Activated CD4-positive, CD25-positive, alpha-beta regulatory T cell treated with anti-CD3 and anti-CD28 coated beads, Interleukin-2, amount 50 U/mL, for 24 hours (primary cell): ENCODE measurements around the gene POLA2.

Source experiments
- ATAC-seq, 2 donors: fragments of 150-1000 bp; cut with Tn5 transposase; one replicate each; pipeline ENCODE4 v1.10.0; 2021; ENCODE audit warnings: mild to moderate bottlenecking in 1 of 2, moderate library complexity in 1 of 2

Gene POLA2

GRCh38 chr11:65288706-65289536 lies 27.2 kb downstream of the POLA2 start:
- ATAC-seq = no peak

- peak in 1 of 2 donors; percentile 24 for ATAC-seq
Measured at GRCh38 chr11:65290448-65291165, 28.8 kb downstream of the POLA2 start.

- no peak for ATAC-seq
Measured at GRCh38 chr11:65291613-65292012, 29.9 kb downstream of the POLA2 start.

GRCh38 chr11:65292890-65293289 lies 31.1 kb downstream of the POLA2 start:
- no peak for ATAC-seq

GRCh38 chr11:65293909-65294381 lies 32.2 kb downstream of the POLA2 start:
- ATAC-seq = no peak

GRCh38 chr11:65295001-65295400 lies 33.2 kb downstream of the POLA2 start:
- ATAC-seq = no peak

- ATAC-seq = no peak
Measured at GRCh38 chr11:65295571-65296341, 34.0 kb downstream of the POLA2 start.

- no peak for ATAC-seq
Measured at GRCh38 chr11:65297026-65297672, 35.4 kb downstream of the POLA2 start.

- ATAC-seq = no peak
Measured at GRCh38 chr11:65298131-65298535, 36.4 kb downstream of the POLA2 start.

GRCh38 chr11:65298655-65299179 lies 37.0 kb downstream of the POLA2 start:
- ATAC-seq = no peak

GRCh38 chr11:65300621-65301275 lies 39.0 kb downstream of the POLA2 start:
- no peak for ATAC-seq

- no peak for ATAC-seq
Measured at GRCh38 chr11:65301491-65302329, 39.9 kb downstream of the POLA2 start.

GRCh38 chr11:65303555-65303954 lies 41.8 kb downstream of the POLA2 start:
- ATAC-seq = no peak

- no peak for ATAC-seq
Measured at GRCh38 chr11:65304110-65304509, 42.3 kb downstream of the POLA2 start.

- no peak for ATAC-seq
Measured at GRCh38 chr11:65304613-65305012, 42.9 kb downstream of the POLA2 start.

- ATAC-seq = no peak
Measured at GRCh38 chr11:65305501-65306268, 43.9 kb downstream of the POLA2 start.

- no peak for ATAC-seq
Measured at GRCh38 chr11:65307298-65308229, 45.8 kb downstream of the POLA2 start.

- ATAC-seq = peak in 1 of 2 donors; percentile 26
Measured at GRCh38 chr11:65308281-65308891, 46.6 kb downstream of the POLA2 start.
